Loucy (cell line): Measurements from ENCODE around the gene CSTPP1.

Source experiments
- H2AFZ ChIP-seq: fragments of 200-600 bp; sonication (generic); 2 replicates; pipeline ENCODE4 v1.6.0; 2016; ENCODE audit warnings: antibody characterized with exemption, mild to moderate bottlenecking, low read length, moderate library complexity
- H3F3A ChIP-seq: fragments of 200-600 bp; 2 replicates; pipeline ENCODE4 v1.6.0; 2016; ENCODE audit warnings: antibody characterized with exemption, low read depth, mild to moderate bottlenecking
- H3K27me3 ChIP-seq: fragments of 200-600 bp; sonication (generic); 2 replicates; pipeline ENCODE4 v1.6.1; 2014; ENCODE audit warnings: low read length, mild to moderate bottlenecking; ENCODE audit not compliant: insufficient read depth, poor library complexity, severe bottlenecking
- H3K36me3 ChIP-seq: fragments of 200-600 bp; sonication (generic); 2 replicates; pipeline ENCODE4 v1.6.1; 2016; ENCODE audit warnings: low read length; ENCODE audit not compliant: insufficient read depth
- H3K4me1 ChIP-seq: fragments of 200-600 bp; sonication (generic); 2 replicates; pipeline ENCODE4 v1.5.1; 2014; ENCODE audit warnings: low read length, mild to moderate bottlenecking; ENCODE audit not compliant: insufficient read depth, poor library complexity, severe bottlenecking
- H3K4me2 ChIP-seq: fragments of 200-600 bp; sonication (generic); 2 replicates; pipeline ENCODE4 v1.6.0; 2014; ENCODE audit warnings: antibody characterized with exemption, low read length, low read depth, mild to moderate bottlenecking; ENCODE audit not compliant: poor library complexity, severe bottlenecking
- H3K4me3 ChIP-seq: fragments of 200-600 bp; sonication (generic); 2 replicates; pipeline ENCODE4 v1.5.1; 2014; ENCODE audit warnings: low read length, mild to moderate bottlenecking, mixed read lengths; ENCODE audit not compliant: poor library complexity, severe bottlenecking
- H3K79me2 ChIP-seq: fragments of 200-600 bp; sonication (generic); 2 replicates; pipeline ENCODE4 v1.6.1; 2014; ENCODE audit warnings: low read length; ENCODE audit not compliant: insufficient read depth
- H3K9ac ChIP-seq: fragments of 200-600 bp; sonication (generic); 2 replicates; pipeline ENCODE4 v1.6.0; 2014; ENCODE audit warnings: mild to moderate bottlenecking, low read depth, low read length, moderate library complexity; ENCODE audit not compliant: poor library complexity, severe bottlenecking
- H3K9me2 ChIP-seq: fragments of 200-600 bp; sonication (generic); replicated peaks from 2 replicates; pipeline ENCODE4 v1.6.1; 2016; ENCODE audit warnings: low read depth, low read length, mixed read lengths
- H3K9me3 ChIP-seq: fragments of 200-600 bp; sonication (generic); 2 replicates; pipeline ENCODE4 v1.6.1; 2014; ENCODE audit warnings: mild to moderate bottlenecking, antibody characterized with exemption, low read length, low read depth; ENCODE audit not compliant: insufficient read depth
- H4K20me1 ChIP-seq: fragments of 200-600 bp; sonication (generic); 2 replicates; pipeline ENCODE4 v1.6.0; 2014; ENCODE audit warnings: antibody characterized with exemption, low read length, mild to moderate bottlenecking; ENCODE audit not compliant: insufficient read depth, poor library complexity, severe bottlenecking
- CTCF ChIP-seq: fragments of 200-600 bp; sonication (generic); conservative IDR thresholded peaks from 2 replicates; pipeline ENCODE4 v1.5.1; 2014; ENCODE audit warnings: mild to moderate bottlenecking, antibody characterized with exemption, low read length
- EZH2phosphoT487 ChIP-seq: fragments of 200-600 bp; IDR thresholded peaks from 2 replicates; pipeline ENCODE4 v1.6.1; 2018; ENCODE audit warnings: antibody characterized with exemption, mild to moderate bottlenecking, moderate library complexity, borderline replicate concordance

The CSTPP1 gene

GRCh38 chr11:46947399-46948077, 11.0 kb downstream of the CSTPP1 start:
- Histone ChIP-seq H3K9me3 (no peaks in the 10 kb centered on the region), H3K4me1 (peaks cover 13% of the 10 kb centered on the region), H3K9me2 (no peaks in the 10 kb centered on the region), H3K4me3 (no peak overlapping the region), H3K79me2 (no peaks in the 10 kb centered on the region), H4K20me1 (no peaks in the 10 kb centered on the region), H3K9ac (no peak overlapping the region), H3K4me2 (no peak overlapping the region), H3F3A (no peaks in the 10 kb centered on the region), H3K27me3 (no peaks in the 10 kb centered on the region), H3K36me3 (no peaks in the 10 kb centered on the region), H2AFZ (no peak overlapping the region)
- TF ChIP-seq EZH2phosphoT487 = no peak
- no peak for TF ChIP-seq CTCF

- no peak for TF ChIP-seq CTCF
- no peak for TF ChIP-seq EZH2phosphoT487
- Histone ChIP-seq H3K4me3 (no peak overlapping the region), H3K9me3 (no peaks in the 10 kb centered on the region), H3K36me3 (no peaks in the 10 kb centered on the region), H3F3A (no peaks in the 10 kb centered on the region), H3K79me2 (no peaks in the 10 kb centered on the region), H3K9ac (no peak overlapping the region), H4K20me1 (no peaks in the 10 kb centered on the region), H2AFZ (no peak overlapping the region), H3K4me2 (no peak overlapping the region), H3K27me3 (no peaks in the 10 kb centered on the region), H3K4me1 (peaks cover 19% of the 10 kb centered on the region), H3K9me2 (no peaks in the 10 kb centered on the region)
Observed at GRCh38 chr11:46948378-46949131, 12.0 kb downstream of the CSTPP1 start.

GRCh38 chr11:46949297-46949696, 12.7 kb downstream of the CSTPP1 start:
- Histone ChIP-seq H3K9ac (no peak overlapping the region), H3K9me2 (no peaks in the 10 kb centered on the region), H4K20me1 (no peaks in the 10 kb centered on the region), H3K4me3 (no peak overlapping the region), H3K9me3 (no peaks in the 10 kb centered on the region), H2AFZ (no peak overlapping the region), H3F3A (no peaks in the 10 kb centered on the region), H3K79me2 (no peaks in the 10 kb centered on the region), H3K36me3 (no peaks in the 10 kb centered on the region), H3K4me2 (no peak overlapping the region), H3K27me3 (no peaks in the 10 kb centered on the region), H3K4me1 (peaks cover 19% of the 10 kb centered on the region)
- no peak for TF ChIP-seq EZH2phosphoT487
- TF ChIP-seq CTCF = no peak
